Measurements from ENCODE around the gene THSD7A. TPM values are rescaled to one million over a fixed set of nuclear protein-coding genes. Genes with fewer than 3 reads are reported as not detected.

THSD7A gene
- total and polyA plus RNA-seq, 2 of the 8 experiments (the other 6 are each of a cell fraction or from before 2014, with no cell fraction given) = 0.44 to 1.2 TPM

GRCh38 chr7:11437994-11438393 lies 394.0 kb downstream of the THSD7A start:
- H2BK120ac ChIP-seq (replicated peaks; ENCODE audit: low read depth, low read length) = no peak overlapping the region
- H3K27me3 ChIP-seq (replicated peaks in 1 of 4; ENCODE audit: control insufficient read depth in 3 of 4, extremely low read depth in 1 of 4, insufficient read depth in 3 of 4, low read length in 3 of 4) = no peaks in the 10 kb centered on the region
- FAIRE-seq (no peak), DNase-seq (ENCODE audit: low read depth in 1 of 2, low spot score in 2 of 2) (no peak)
- no peak overlapping the region for H4K91ac ChIP-seq (replicated peaks; ENCODE audit: insufficient read length, low read length)
- H2BK5ac ChIP-seq (ENCODE audit: low read depth, low read length) = no peak overlapping the region
- H2BK20ac ChIP-seq (ENCODE audit: low read length) = no peak overlapping the region
- 83% methylated on average over 1 of the region's 1 CpG; no CpG with 5 or more reads in 1 of the 2 experiments for WGBS, 2 experiments (ENCODE audit: extremely low coverage in 1 of 2, insufficient coverage in 1 of 2, insufficient read length in 1 of 2, insufficient replicate concordance in 2 of 2, low coverage in 1 of 2, low lambda C conversion rate in 2 of 2, missing lambda C conversion rate in 1 of 2)
- no peak overlapping the region for H3K23ac ChIP-seq (ENCODE audit: insufficient read length)
- no peaks in the 10 kb centered on the region for H3K23me2 ChIP-seq (ENCODE audit: low read depth, low read length)
- H4K5ac ChIP-seq (ENCODE audit: insufficient read length, low read depth, low read length) = no peak overlapping the region
- H4K20me1 ChIP-seq (replicated peaks in 1 of 2; ENCODE audit: control insufficient read depth in 1 of 2, insufficient read depth in 2 of 2, low read length in 2 of 2) = no peaks in the 10 kb centered on the region
- ChIA-PET POLR2A (ENCODE audit: partially characterized antibody) (no interaction called here), CTCF (ENCODE audit: partially characterized antibody) (interaction anchor here (1.0 kb wide), 1 partner anchor 12 kb away, joined by 3 read pairs; no protein-coding TSS in a partner anchor)
- H3K18ac ChIP-seq (ENCODE audit: extremely low read depth, low read length) = no peak overlapping the region
- no peak overlapping the region for H2BK12ac ChIP-seq (ENCODE audit: low read depth, low read length)
- no peaks in the 10 kb centered on the region for H3K79me1 ChIP-seq (ENCODE audit: low read depth, low read length)
- no peak overlapping the region for H3K4me3 ChIP-seq (ENCODE audit: extremely low read depth in 1 of 4, insufficient read depth in 2 of 4, low read depth in 3 of 4, low read length in 4 of 4)
- H3K36me3 ChIP-seq (ENCODE audit: control insufficient read depth in 2 of 4, insufficient read depth in 4 of 4, low read length in 3 of 4) = peaks cover 0 to 4% (median 0%) of the 10 kb centered on the region in 4 experiments; a peak in 1 of 8 replicates
- H2BK15ac ChIP-seq (ENCODE audit: low read length) = no peak overlapping the region
- no peak overlapping the region for H3K4me2 ChIP-seq (ENCODE audit: insufficient read depth in 1 of 2, low read depth in 2 of 2, low read length in 2 of 2)
- H3K27ac ChIP-seq (ENCODE audit: low read depth, low read length) = no peak overlapping the region
- no peak overlapping the region for H3K56ac ChIP-seq (replicated peaks; ENCODE audit: insufficient read length, low read depth, low read length)
- TF ChIP-seq SIX5 (IDR thresholded peaks at IDR 0.05; ENCODE audit: low read depth, low read length) = 0 out of 2 replicates have a peak, but pooled peaks have one; percentile 1
- TF ChIP-seq ZNF274 (IDR thresholded peaks at IDR 0.05; ENCODE audit: borderline replicate concordance, extremely low read depth, low read length) = no peak
- H2AK5ac ChIP-seq (ENCODE audit: low read depth, low read length) = no peak overlapping the region
- no peak overlapping the region for H3K14ac ChIP-seq (ENCODE audit: insufficient read length)
- H3K4me1 ChIP-seq (replicated peaks in 1 of 4; ENCODE audit: control insufficient read depth in 3 of 4, insufficient read depth in 4 of 4, low read length in 3 of 4) = peaks cover 0 to 3% (median 0%) of the 10 kb centered on the region in 4 experiments; a peak in 1 of 7 replicates
- no peak overlapping the region for H2AFZ ChIP-seq (ENCODE audit: low read length)
- H3K79me2 ChIP-seq (ENCODE audit: control insufficient read depth in 1 of 2, insufficient read depth in 2 of 2, low read length in 2 of 2) = no peaks in the 10 kb centered on the region
- H3K4ac ChIP-seq (replicated peaks; ENCODE audit: insufficient read length, low read depth, low read length) = no peak overlapping the region
- peaks cover 0 to 6% of the 10 kb centered on the region in 2 experiments; a peak in 2 of 4 replicates for H3K9me3 ChIP-seq (ENCODE audit: insufficient read depth in 2 of 2, low read depth in 1 of 2, low read length in 1 of 2)
- no peak overlapping the region for H4K8ac ChIP-seq (ENCODE audit: extremely low read depth, insufficient read depth, low read length)
- H3K9ac ChIP-seq (replicated peaks in 1 of 4; ENCODE audit: extremely low read depth in 1 of 4, low read depth in 3 of 4, low read length in 3 of 4) = no peak overlapping the region

All from H1 (cell line).